ENCODE results near the gene ISLR2.
"Not testable (repeated sequence)": the region's sequence is repeated elsewhere in the genome, so short reads cannot be mapped to it uniquely, and the experiment has no call there.

DNA sequence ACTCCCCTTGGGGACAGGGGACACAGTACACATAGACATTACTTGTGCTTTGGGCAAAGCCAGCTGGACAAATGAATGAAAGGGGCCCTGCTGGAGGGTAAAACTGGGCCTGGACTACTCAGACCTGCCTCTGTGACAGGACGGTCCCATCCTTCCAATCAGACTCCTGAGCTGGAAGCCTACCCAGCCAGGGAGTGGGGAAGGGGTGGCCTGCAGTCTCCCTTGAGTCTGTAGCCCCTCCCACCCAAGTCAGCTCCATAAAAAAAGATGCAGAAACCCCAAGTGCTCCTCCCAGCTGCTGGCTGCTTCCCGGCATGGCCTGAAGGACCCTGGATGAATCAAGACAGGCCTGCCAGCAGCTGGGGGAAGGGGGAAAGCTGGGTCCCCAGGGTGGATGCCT is 35.8 kb upstream of the ISLR2 start:
- TF ChIP-seq, protein P1, sequence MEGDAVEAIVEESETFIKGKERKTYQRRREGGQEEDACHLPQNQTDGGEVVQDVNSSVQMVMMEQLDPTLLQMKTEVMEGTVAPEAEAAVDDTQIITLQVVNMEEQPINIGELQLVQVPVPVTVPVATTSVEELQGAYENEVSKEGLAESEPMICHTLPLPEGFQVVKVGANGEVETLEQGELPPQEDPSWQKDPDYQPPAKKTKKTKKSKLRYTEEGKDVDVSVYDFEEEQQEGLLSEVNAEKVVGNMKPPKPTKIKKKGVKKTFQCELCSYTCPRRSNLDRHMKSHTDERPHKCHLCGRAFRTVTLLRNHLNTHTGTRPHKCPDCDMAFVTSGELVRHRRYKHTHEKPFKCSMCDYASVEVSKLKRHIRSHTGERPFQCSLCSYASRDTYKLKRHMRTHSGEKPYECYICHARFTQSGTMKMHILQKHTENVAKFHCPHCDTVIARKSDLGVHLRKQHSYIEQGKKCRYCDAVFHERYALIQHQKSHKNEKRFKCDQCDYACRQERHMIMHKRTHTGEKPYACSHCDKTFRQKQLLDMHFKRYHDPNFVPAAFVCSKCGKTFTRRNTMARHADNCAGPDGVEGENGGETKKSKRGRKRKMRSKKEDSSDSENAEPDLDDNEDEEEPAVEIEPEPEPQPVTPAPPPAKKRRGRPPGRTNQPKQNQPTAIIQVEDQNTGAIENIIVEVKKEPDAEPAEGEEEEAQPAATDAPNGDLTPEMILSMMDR (IDR thresholded peaks at IDR 0.05): not testable (repeated sequence)
- not testable (repeated sequence) for TF ChIP-seq EZH2phosphoT487, EZH2 (IDR thresholded peaks at IDR 0.05)

Measured in neural progenitor cell (in vitro differentiated cells).